ENCODE measurements around the gene KLK3. TPM values are rescaled to one million over a fixed set of nuclear protein-coding genes. Genes with fewer than 3 reads are reported as not detected.

KLK3 gene
- total RNA-seq, 2 experiments from 2014 or later: not detected

GRCh38 chr19:50819636-50820035, 35.1 kb upstream of the KLK3 start:
- H3K4me1 Mint-ChIP-seq (ENCODE audit: low read depth): peaks cover 40% of the 10 kb centered on the region
- H3K9me3 Mint-ChIP-seq: no peaks in the 10 kb centered on the region
- no peak overlapping the region for H3K4me3 Mint-ChIP-seq
- CTCF ChIA-PET: interaction anchor here (1.0 kb wide), 1 partner anchor 8 kb away, joined by 3 read pairs; no protein-coding TSS in a partner anchor
- ATAC-seq: no peak
- POLR2A ChIA-PET: interaction anchor here (0.6 to 2.7 kb wide), 2 partner anchors 16 to 21 kb away, joined by 3 to 9 read pairs; no protein-coding TSS in a partner anchor
- peaks cover 74% of the 10 kb centered on the region for H3K27me3 Mint-ChIP-seq
- H3K36me3 Mint-ChIP-seq (ENCODE audit: low read depth): peaks cover 3% of the 10 kb centered on the region
- DNase-seq: no peak
- no peak for TF ChIP-seq CTCF (IDR thresholded peaks at IDR 0.05)
- intact Hi-C loops (cut with micrococcal nuclease): no loop called here
- H3K27ac Mint-ChIP-seq: no peak overlapping the region

GRCh38 chr19:50820086-50820485, 34.6 kb upstream of the KLK3 start:
- Mint-ChIP-seq H3K27ac (no peak overlapping the region), H3K36me3 (ENCODE audit: low read depth) (peaks cover 3% of the 10 kb centered on the region), H3K27me3 (peaks cover 69% of the 10 kb centered on the region), H3K9me3 (no peaks in the 10 kb centered on the region), H3K4me3 (peak overlapping the region; percentile 32), H3K4me1 (ENCODE audit: low read depth) (peaks cover 40% of the 10 kb centered on the region)
- TF ChIP-seq CTCF (IDR thresholded peaks at IDR 0.05): no peak
- DNase-seq (no peak), ATAC-seq (no peak)
- ChIA-PET POLR2A (interaction anchor here (0.6 to 2.7 kb wide), 3 partner anchors 15 to 22 kb away, joined by 3 to 9 read pairs (median 7); no protein-coding TSS in a partner anchor), CTCF (interaction anchor here (1.0 kb wide), 1 partner anchor 9 kb away, joined by 3 read pairs; no protein-coding TSS in a partner anchor)
- intact Hi-C loops (cut with micrococcal nuclease): no loop called here

- TF ChIP-seq CTCF (IDR thresholded peaks at IDR 0.05): no peak
- Mint-ChIP-seq H3K4me3 (peak overlapping the region; percentile 32), H3K27me3 (peaks cover 64% of the 10 kb centered on the region), H3K27ac (no peak overlapping the region), H3K36me3 (ENCODE audit: low read depth) (peaks cover 3% of the 10 kb centered on the region), H3K4me1 (ENCODE audit: low read depth) (peaks cover 40% of the 10 kb centered on the region), H3K9me3 (no peaks in the 10 kb centered on the region)
- DNase-seq: no peak
- intact Hi-C loops (cut with micrococcal nuclease): no loop called here
- ChIA-PET CTCF (interaction anchor here (1.1 kb wide), 1 partner anchor 274 kb away, joined by 4 read pairs; no protein-coding TSS in a partner anchor), POLR2A (interaction anchor here (0.5 to 2.7 kb wide), 3 partner anchors 16 to 261 kb away, joined by 4 to 9 read pairs (median 7); no protein-coding TSS in a partner anchor)
- ATAC-seq: no peak
Measured at GRCh38 chr19:50820549-50821247, 34.0 kb upstream of the KLK3 start.

GRCh38 chr19:50821248-50821612, 33.5 kb upstream of the KLK3 start:
- TF ChIP-seq CTCF (IDR thresholded peaks at IDR 0.05): no peak
- POLR2A ChIA-PET: interaction anchor here (2.7 kb wide), 2 partner anchors 16 to 18 kb away, joined by 7 to 9 read pairs; no protein-coding TSS in a partner anchor
- ATAC-seq (no peak), DNase-seq (no peak)
- CTCF ChIA-PET: interaction anchor here (1.1 kb wide), 1 partner anchor 274 kb away, joined by 4 read pairs; no protein-coding TSS in a partner anchor
- Mint-ChIP-seq H3K27ac (no peak overlapping the region), H3K4me1 (ENCODE audit: low read depth) (peaks cover 37% of the 10 kb centered on the region), H3K27me3 (peaks cover 63% of the 10 kb centered on the region), H3K4me3 (no peak overlapping the region), H3K36me3 (ENCODE audit: low read depth) (peaks cover 3% of the 10 kb centered on the region), H3K9me3 (no peaks in the 10 kb centered on the region)
- intact Hi-C loops (cut with micrococcal nuclease): no loop called here

GRCh38 chr19:50821622-50822021, 33.1 kb upstream of the KLK3 start:
- TF ChIP-seq CTCF (IDR thresholded peaks at IDR 0.05): no peak
- Mint-ChIP-seq H3K27ac (no peak overlapping the region), H3K4me3 (no peak overlapping the region), H3K36me3 (ENCODE audit: low read depth) (peaks cover 3% of the 10 kb centered on the region), H3K9me3 (no peaks in the 10 kb centered on the region), H3K27me3 (peaks cover 62% of the 10 kb centered on the region), H3K4me1 (ENCODE audit: low read depth) (peaks cover 35% of the 10 kb centered on the region)
- no peak for DNase-seq
- intact Hi-C loops (cut with micrococcal nuclease): no loop called here
- POLR2A ChIA-PET: interaction anchor here (2.7 kb wide), 2 partner anchors 17 to 18 kb away, joined by 7 to 9 read pairs; no protein-coding TSS in a partner anchor
- CTCF ChIA-PET: interaction anchor here (1.1 kb wide), 1 partner anchor 273 kb away, joined by 4 read pairs; no protein-coding TSS in a partner anchor
- no peak for ATAC-seq
